IMR-90 (cell line): ENCODE data around the gene RAPGEF1. TPM values are rescaled to one million over a fixed set of nuclear protein-coding genes. Genes with fewer than 3 reads are reported as not detected.

Experiments
- ATAC-seq: fragments of 200-7000 bp; cut with Tn5 transposase; 2 replicates; pipeline ENCODE4 v1.9.1; 2020; ENCODE audit warnings: low read depth, mild to moderate bottlenecking, moderate library complexity
- BruUV-seq: library from RNA; stranded (reverse); fragments of 400-500 nt; replicated peaks from 2 replicates; lab custom pipeline; 2021; lab: Mats Ljungman, UMichigan
- CTCF ChIA-PET: fragments of 300-600 bp; formaldehyde crosslinking; extraction: SDS; loops from one replicate; lab custom pipeline; 2021; ENCODE audit warnings: antibody characterized with exemption; lab: Yijun Ruan, JAX
- POLR2A ChIA-PET: fragments of 300-600 bp; sonication (Branson Sonifier 250); formaldehyde crosslinking; loops from one replicate; lab custom pipeline; 2022; ENCODE audit warnings: antibody characterized with exemption; ENCODE audit not compliant: unreplicated experiment; lab: Charles Lee
- DNase-seq: peaks from one replicate; pipeline ENCODE4 v3.0.0; 2013
- H2AFZ ChIP-seq: replicated peaks from 2 replicates; pipeline ENCODE3; 2013; ENCODE audit warnings: low read length, mild to moderate bottlenecking; ENCODE audit not compliant: poor library complexity
- H2AK5ac ChIP-seq: 2 replicates; pipeline ENCODE4 v1.6.1; 2013; ENCODE audit warnings: low read depth, low read length, inconsistent platforms
- H2AK9ac ChIP-seq: replicated peaks from 2 replicates; pipeline ENCODE3; 2013; ENCODE audit warnings: mild to moderate bottlenecking, low read depth, low read length, moderate library complexity; ENCODE audit not compliant: poor library complexity
- H2BK120ac ChIP-seq: 2 replicates; pipeline ENCODE4 v1.6.1; 2013; ENCODE audit warnings: low read depth, low read length, inconsistent platforms
- H2BK15ac ChIP-seq: 3 replicates; pipeline ENCODE4 v1.6.1; 2013; ENCODE audit warnings: low read depth, low read length, inconsistent platforms
- H2BK20ac ChIP-seq: 2 replicates; pipeline ENCODE4 v1.6.1; 2013; ENCODE audit warnings: low read depth, mild to moderate bottlenecking, inconsistent platforms, low read length, moderate library complexity
- H2BK5ac ChIP-seq: 2 replicates; pipeline ENCODE4 v1.6.1; 2013; ENCODE audit warnings: mild to moderate bottlenecking, low read depth, low read length, inconsistent platforms; ENCODE audit not compliant: poor library complexity, severe bottlenecking
- H3K14ac ChIP-seq: replicated peaks from 2 replicates; pipeline ENCODE4 v1.6.1; 2013; ENCODE audit warnings: low read depth, low read length, inconsistent platforms
- H3K18ac ChIP-seq: 2 replicates; pipeline ENCODE4 v1.6.1; 2013; ENCODE audit warnings: low read depth, low read length, control low read depth
- H3K23ac ChIP-seq: 2 replicates; pipeline ENCODE4 v1.6.1; 2013; ENCODE audit warnings: low read depth, low read length, inconsistent platforms
- H3K27ac ChIP-seq: 2 replicates; pipeline ENCODE4 v1.5.1; 2013; ENCODE audit warnings: mild to moderate bottlenecking, control low read depth, low read length; ENCODE audit not compliant: insufficient read depth
- H3K27me3 ChIP-seq: 2 replicates; pipeline ENCODE4 v1.6.1; 2013; ENCODE audit warnings: low read length; ENCODE audit not compliant: control insufficient read depth, insufficient read depth
- H3K36me3 ChIP-seq: 2 replicates; pipeline ENCODE4 v1.6.1; 2013; ENCODE audit warnings: low read length, mixed read lengths; ENCODE audit not compliant: control insufficient read depth, insufficient read depth
- H3K4ac ChIP-seq: 2 replicates; pipeline ENCODE4 v1.6.1; 2013; ENCODE audit warnings: low read depth, low read length, inconsistent platforms
- H3K4me1 ChIP-seq: 2 replicates; pipeline ENCODE4 v1.6.1; 2013; ENCODE audit warnings: low read length, mixed read lengths; ENCODE audit not compliant: control insufficient read depth, insufficient read depth
- H3K4me2 ChIP-seq: 2 replicates; pipeline ENCODE4 v1.6.1; 2013; ENCODE audit warnings: low read depth, mild to moderate bottlenecking, control low read depth, low read length, moderate library complexity
- H3K4me3 ChIP-seq: 2 replicates; pipeline ENCODE4 v1.5.1; 2013; ENCODE audit warnings: low read depth, mild to moderate bottlenecking, control low read depth, low read length, moderate library complexity; ENCODE audit not compliant: insufficient read depth
- H3K56ac ChIP-seq: 2 replicates; pipeline ENCODE4 v1.6.1; 2013; ENCODE audit warnings: low read length, inconsistent platforms; ENCODE audit not compliant: insufficient read depth; ENCODE audit errors: extremely low read depth
- H3K79me1 ChIP-seq, 2 experiments: 2 replicates each; pipeline ENCODE4 v1.6.1; 2013; ENCODE audit warnings: low read length in 2 of 2, inconsistent platforms in 1 of 2, low read depth in 1 of 2
- H3K9ac ChIP-seq: 2 replicates; pipeline ENCODE4 v1.6.1; 2013; ENCODE audit warnings: low read depth, low read length, control low read depth
- H3K9me1 ChIP-seq: 2 replicates; pipeline ENCODE4 v1.6.1; 2013; ENCODE audit warnings: low read length, inconsistent platforms; ENCODE audit not compliant: insufficient read depth
- H3K9me3 ChIP-seq: 2 replicates; pipeline ENCODE4 v1.6.1; 2013; ENCODE audit warnings: low read length; ENCODE audit not compliant: control insufficient read depth, insufficient read depth
- H4K20me1 ChIP-seq: 2 replicates; pipeline ENCODE4 v1.6.1; 2013; ENCODE audit warnings: low read length, inconsistent platforms; ENCODE audit not compliant: insufficient read depth
- H4K5ac ChIP-seq: 2 replicates; pipeline ENCODE4 v1.6.1; 2013; ENCODE audit warnings: mild to moderate bottlenecking, low read depth, low read length, control low read depth
- H4K8ac ChIP-seq, 2 experiments: 2 replicates each; pipeline ENCODE4 v1.6.1; 2013; ENCODE audit warnings: low read depth in 2 of 2, low read length in 2 of 2, control low read depth in 1 of 2, inconsistent platforms in 1 of 2
- H4K91ac ChIP-seq: 2 replicates; pipeline ENCODE4 v1.6.1; 2013; ENCODE audit warnings: low read depth, low read length, inconsistent platforms; ENCODE audit not compliant: insufficient read depth
- MAFK ChIP-seq: IDR thresholded peaks from 2 replicates; pipeline ENCODE4 v1.6.1; 2012; ENCODE audit warnings: low read depth, low read length, improper control_type of control experiment
- NFE2L2 ChIP-seq: fragments of 150-350 bp; IDR thresholded peaks from 2 replicates; pipeline ENCODE4 v1.6.1; 2016; ENCODE audit warnings: low read depth, mild to moderate bottlenecking, low read length
- WGBS, 2 experiments: methylation state at CpG; one replicate each; pipeline versions ENCODE4 v1.1.5 to v1.1.7; 2013; ENCODE audit warnings: missing lambda C conversion rate in 2 of 2; ENCODE audit not compliant: insufficient read length in 1 of 2; ENCODE audit errors: extremely low coverage in 2 of 2; 5-methylcytosine and 5-hydroxymethylcytosine counted together
- dilution Hi-C: fragments of 300-500 bp; cut with HindIII; formaldehyde crosslinking; loops from one replicate; pipeline ENCODE4 v1.14.3; 2018; ENCODE audit warnings: low sequenced_read_pairs; ENCODE audit not compliant: unreplicated experiment
- in situ Hi-C: fragments of 300-500 bp; cut with MboI; formaldehyde crosslinking; loops from 3 replicates; pipeline ENCODE4 v1.14.3; 2019; ENCODE audit warnings: low sequenced_read_pairs, inconsistent platforms, mixed read lengths
- intact Hi-C: fragments of 100-400 bp; cut with micrococcal nuclease; formaldehyde crosslinking; loops from 2 replicates; pipeline ENCODE4 v1.10.0; 2022
- polyA plus RNA-seq, 3 experiments: library from polyadenylated mRNA; depleted of rRNA; stranded (reverse); fragments of >200 nt; gene quantifications; 2 replicates each; pipeline ENCODE4 v1.2.3, GENCODE V29; 2012; ENCODE audit warnings: low replicate concordance in 1 of 3
- total RNA-seq: library from RNA; depleted of rRNA; stranded (reverse); fragments of >200 nt; gene quantifications from 2 replicates; pipeline ENCODE4 v1.2.3, GENCODE V29; 2012
- TF ChIP-seq, protein P1 (sequence below): fragments of 150-350 bp; IDR thresholded peaks from 2 replicates; pipeline ENCODE4 v1.6.1; 2016; ENCODE audit warnings: low read depth, mild to moderate bottlenecking, low read length, moderate library complexity, borderline replicate concordance

The RAPGEF1 gene
- total and polyA plus RNA-seq, 2 of the 4 experiments (the other 2 are of a cell fraction) = 13.1 to 22.3 TPM

DNA sequence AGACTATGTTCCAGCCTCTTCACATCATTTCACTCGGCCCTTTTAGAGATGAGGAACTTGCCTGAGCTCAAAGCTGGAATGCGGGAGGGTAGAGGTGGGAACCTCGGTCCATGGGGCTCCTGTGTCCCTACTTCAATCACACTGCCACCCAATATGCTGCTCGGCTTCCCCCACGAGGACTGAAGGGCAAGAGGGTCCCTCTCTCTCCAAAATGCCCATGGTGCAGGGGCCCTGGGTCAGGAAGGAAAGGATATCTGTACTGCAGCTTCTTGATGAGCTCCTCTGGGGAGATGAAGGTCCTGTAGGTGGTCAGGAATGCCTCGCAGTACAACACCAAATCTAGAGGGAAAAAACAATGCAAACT, 148.0 kb downstream of the RAPGEF1 start:
- Histone ChIP-seq H3K9me3 (no peaks in the 10 kb centered on the region), H3K14ac (no peak overlapping the region), H2BK20ac (no peak overlapping the region), H2BK5ac (no peak overlapping the region), H2AK5ac (peak overlapping the region; percentile 73; the same call in 1 of the 2 replicates), H3K18ac (no peak overlapping the region), H2BK15ac (no peak overlapping the region), H3K27ac (no peak overlapping the region), H2AFZ (no peak overlapping the region), H4K20me1 (no peaks in the 10 kb centered on the region; the same call in 1 of the 2 replicates), H2BK120ac (no peak overlapping the region), H4K91ac (no peak overlapping the region), H3K4ac (no peak overlapping the region), H4K5ac (no peak overlapping the region), H3K56ac (no peak overlapping the region), H3K23ac (no peak overlapping the region), H2AK9ac (peak overlapping the region; percentile 78), H3K9me1 (peaks cover 6% of the 10 kb centered on the region; the same call in 1 of the 2 replicates), H3K9ac (no peak overlapping the region), H3K79me1 (no peaks in the 10 kb centered on the region), H3K4me3 (no peak overlapping the region), H3K4me2 (no peak overlapping the region), H3K36me3 (peaks cover 43% of the 10 kb centered on the region), H4K8ac (no peak overlapping the region), H3K27me3 (no peaks in the 10 kb centered on the region), H3K4me1 (0 out of 2 replicates have a peak, but pooled peaks cover 3% of the 10 kb centered on the region)
- dilution Hi-C loops (no loop called here), in situ Hi-C loops (loop anchor here (5.0 to 25.0 kb wide), 2 partner anchors 150 to 670 kb away; partner anchors contain the start of gene RAPGEF1), intact Hi-C loops (loop anchor here (1.0 to 5.0 kb wide), 3 partner anchors 65 to 155 kb away; no protein-coding TSS in a partner anchor)
- POLR2A ChIA-PET = no interaction called here
- no CpG with 5 or more reads among the region's 6 CpGs for WGBS, 2 experiments
- CTCF ChIA-PET = interaction anchor here (0.6 to 1.7 kb wide), 8 partner anchors 10 to 170 kb away, joined by 3 to 6 read pairs (median 4); no protein-coding TSS in a partner anchor
- BruUV-seq = no TSS peak
- ATAC-seq (no peak), DNase-seq (no peak)
- TF ChIP-seq, protein P1, sequence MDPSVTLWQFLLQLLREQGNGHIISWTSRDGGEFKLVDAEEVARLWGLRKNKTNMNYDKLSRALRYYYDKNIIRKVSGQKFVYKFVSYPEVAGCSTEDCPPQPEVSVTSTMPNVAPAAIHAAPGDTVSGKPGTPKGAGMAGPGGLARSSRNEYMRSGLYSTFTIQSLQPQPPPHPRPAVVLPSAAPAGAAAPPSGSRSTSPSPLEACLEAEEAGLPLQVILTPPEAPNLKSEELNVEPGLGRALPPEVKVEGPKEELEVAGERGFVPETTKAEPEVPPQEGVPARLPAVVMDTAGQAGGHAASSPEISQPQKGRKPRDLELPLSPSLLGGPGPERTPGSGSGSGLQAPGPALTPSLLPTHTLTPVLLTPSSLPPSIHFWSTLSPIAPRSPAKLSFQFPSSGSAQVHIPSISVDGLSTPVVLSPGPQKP = no peak
- TF ChIP-seq NFE2L2 (no peak), MAFK (no peak)
